GM23248 (cell line): ENCODE measurements around the gene RNF13.

ENCODE experiments used
- EZH2 ChIP-seq: fragments of 200-600 bp; sonication (generic); IDR thresholded peaks from 2 replicates; pipeline ENCODE4 v1.6.1; 2018; ENCODE audit warnings: antibody characterized with exemption, mild to moderate bottlenecking; ENCODE audit not compliant: insufficient read depth, poor library complexity, severe bottlenecking
- EZH2phosphoT487 ChIP-seq: fragments of 200-600 bp; sonication (generic); IDR thresholded peaks from 2 replicates; pipeline ENCODE4 v1.6.1; 2018; ENCODE audit warnings: antibody characterized with exemption, moderate library complexity, mild to moderate bottlenecking, low read depth; ENCODE audit not compliant: insufficient read depth

- TF ChIP-seq EZH2phosphoT487 (no peak), EZH2 (no peak)
Observed at GRCh38 chr3:149917124-149917667, 104.2 kb downstream of the RNF13 start.
